IMR-90 (cell line): ENCODE results near the gene CXCL13. TPM values are rescaled to one million over a fixed set of nuclear protein-coding genes. Genes with fewer than 3 reads are reported as not detected.

ENCODE experiments used
- ATAC-seq: fragments of 200-7000 bp; cut with Tn5 transposase; 2 replicates; pipeline ENCODE4 v1.9.1; 2020; ENCODE audit warnings: low read depth, mild to moderate bottlenecking, moderate library complexity
- BruUV-seq: library from RNA; stranded (reverse); fragments of 400-500 nt; replicated peaks from 2 replicates; lab custom pipeline; 2021; lab: Mats Ljungman, UMichigan
- CTCF ChIA-PET: fragments of 300-600 bp; formaldehyde crosslinking; extraction: SDS; loops from one replicate; lab custom pipeline; 2021; ENCODE audit warnings: antibody characterized with exemption; lab: Yijun Ruan, JAX
- POLR2A ChIA-PET: fragments of 300-600 bp; sonication (Branson Sonifier 250); formaldehyde crosslinking; loops from one replicate; lab custom pipeline; 2022; ENCODE audit warnings: antibody characterized with exemption; ENCODE audit not compliant: unreplicated experiment; lab: Charles Lee
- DNase-seq: peaks from one replicate; pipeline ENCODE4 v3.0.0; 2013
- H2AFZ ChIP-seq: replicated peaks from 2 replicates; pipeline ENCODE3; 2013; ENCODE audit warnings: low read length, mild to moderate bottlenecking; ENCODE audit not compliant: poor library complexity
- H2AK5ac ChIP-seq: 2 replicates; pipeline ENCODE4 v1.6.1; 2013; ENCODE audit warnings: low read depth, low read length, inconsistent platforms
- H2AK9ac ChIP-seq: replicated peaks from 2 replicates; pipeline ENCODE3; 2013; ENCODE audit warnings: mild to moderate bottlenecking, low read depth, low read length, moderate library complexity; ENCODE audit not compliant: poor library complexity
- H2BK120ac ChIP-seq: 2 replicates; pipeline ENCODE4 v1.6.1; 2013; ENCODE audit warnings: low read depth, low read length, inconsistent platforms
- H2BK15ac ChIP-seq: 3 replicates; pipeline ENCODE4 v1.6.1; 2013; ENCODE audit warnings: low read depth, low read length, inconsistent platforms
- H2BK20ac ChIP-seq: 2 replicates; pipeline ENCODE4 v1.6.1; 2013; ENCODE audit warnings: low read depth, mild to moderate bottlenecking, inconsistent platforms, low read length, moderate library complexity
- H2BK5ac ChIP-seq: 2 replicates; pipeline ENCODE4 v1.6.1; 2013; ENCODE audit warnings: mild to moderate bottlenecking, low read depth, low read length, inconsistent platforms; ENCODE audit not compliant: poor library complexity, severe bottlenecking
- H3K14ac ChIP-seq: replicated peaks from 2 replicates; pipeline ENCODE4 v1.6.1; 2013; ENCODE audit warnings: low read depth, low read length, inconsistent platforms
- H3K18ac ChIP-seq: 2 replicates; pipeline ENCODE4 v1.6.1; 2013; ENCODE audit warnings: low read depth, low read length, control low read depth
- H3K23ac ChIP-seq: 2 replicates; pipeline ENCODE4 v1.6.1; 2013; ENCODE audit warnings: low read depth, low read length, inconsistent platforms
- H3K27ac ChIP-seq: 2 replicates; pipeline ENCODE4 v1.5.1; 2013; ENCODE audit warnings: mild to moderate bottlenecking, control low read depth, low read length; ENCODE audit not compliant: insufficient read depth
- H3K27me3 ChIP-seq: 2 replicates; pipeline ENCODE4 v1.6.1; 2013; ENCODE audit warnings: low read length; ENCODE audit not compliant: control insufficient read depth, insufficient read depth
- H3K36me3 ChIP-seq: 2 replicates; pipeline ENCODE4 v1.6.1; 2013; ENCODE audit warnings: low read length, mixed read lengths; ENCODE audit not compliant: control insufficient read depth, insufficient read depth
- H3K4ac ChIP-seq: 2 replicates; pipeline ENCODE4 v1.6.1; 2013; ENCODE audit warnings: low read depth, low read length, inconsistent platforms
- H3K4me1 ChIP-seq: 2 replicates; pipeline ENCODE4 v1.6.1; 2013; ENCODE audit warnings: low read length, mixed read lengths; ENCODE audit not compliant: control insufficient read depth, insufficient read depth
- H3K4me2 ChIP-seq: 2 replicates; pipeline ENCODE4 v1.6.1; 2013; ENCODE audit warnings: low read depth, mild to moderate bottlenecking, control low read depth, low read length, moderate library complexity
- H3K4me3 ChIP-seq: 2 replicates; pipeline ENCODE4 v1.5.1; 2013; ENCODE audit warnings: low read depth, mild to moderate bottlenecking, control low read depth, low read length, moderate library complexity; ENCODE audit not compliant: insufficient read depth
- H3K56ac ChIP-seq: 2 replicates; pipeline ENCODE4 v1.6.1; 2013; ENCODE audit warnings: low read length, inconsistent platforms; ENCODE audit not compliant: insufficient read depth; ENCODE audit errors: extremely low read depth
- H3K79me1 ChIP-seq, 2 experiments: 2 replicates each; pipeline ENCODE4 v1.6.1; 2013; ENCODE audit warnings: low read length in 2 of 2, inconsistent platforms in 1 of 2, low read depth in 1 of 2
- H3K9ac ChIP-seq: 2 replicates; pipeline ENCODE4 v1.6.1; 2013; ENCODE audit warnings: low read depth, low read length, control low read depth
- H3K9me1 ChIP-seq: 2 replicates; pipeline ENCODE4 v1.6.1; 2013; ENCODE audit warnings: low read length, inconsistent platforms; ENCODE audit not compliant: insufficient read depth
- H3K9me3 ChIP-seq: 2 replicates; pipeline ENCODE4 v1.6.1; 2013; ENCODE audit warnings: low read length; ENCODE audit not compliant: control insufficient read depth, insufficient read depth
- H4K20me1 ChIP-seq: 2 replicates; pipeline ENCODE4 v1.6.1; 2013; ENCODE audit warnings: low read length, inconsistent platforms; ENCODE audit not compliant: insufficient read depth
- H4K5ac ChIP-seq: 2 replicates; pipeline ENCODE4 v1.6.1; 2013; ENCODE audit warnings: mild to moderate bottlenecking, low read depth, low read length, control low read depth
- H4K8ac ChIP-seq, 2 experiments: 2 replicates each; pipeline ENCODE4 v1.6.1; 2013; ENCODE audit warnings: low read depth in 2 of 2, low read length in 2 of 2, control low read depth in 1 of 2, inconsistent platforms in 1 of 2
- H4K91ac ChIP-seq: 2 replicates; pipeline ENCODE4 v1.6.1; 2013; ENCODE audit warnings: low read depth, low read length, inconsistent platforms; ENCODE audit not compliant: insufficient read depth
- CEBPB ChIP-seq: IDR thresholded peaks from 2 replicates; pipeline ENCODE4 v1.6.1; 2012; ENCODE audit warnings: low read depth, low read length, improper control_type of control experiment
- CHD1 ChIP-seq: IDR thresholded peaks from 2 replicates; pipeline ENCODE4 v1.6.1; 2012; ENCODE audit warnings: low read depth, low read length, improper control_type of control experiment
- MAFK ChIP-seq: IDR thresholded peaks from 2 replicates; pipeline ENCODE4 v1.6.1; 2012; ENCODE audit warnings: low read depth, low read length, improper control_type of control experiment
- MAZ ChIP-seq: IDR thresholded peaks from 2 replicates; pipeline ENCODE4 v1.6.1; 2012; ENCODE audit warnings: low read depth, mild to moderate bottlenecking, low read length, improper control_type of control experiment, moderate library complexity, borderline replicate concordance
- MXI1 ChIP-seq: IDR thresholded peaks from 2 replicates; pipeline ENCODE4 v1.6.1; 2012; ENCODE audit warnings: low read depth, mild to moderate bottlenecking, low read length, moderate library complexity, borderline replicate concordance
- WGBS, 2 experiments: methylation state at CpG; one replicate each; pipeline versions ENCODE4 v1.1.5 to v1.1.7; 2013; ENCODE audit warnings: missing lambda C conversion rate in 2 of 2; ENCODE audit not compliant: insufficient read length in 1 of 2; ENCODE audit errors: extremely low coverage in 2 of 2; 5-methylcytosine and 5-hydroxymethylcytosine counted together
- dilution Hi-C: fragments of 300-500 bp; cut with HindIII; formaldehyde crosslinking; loops from one replicate; pipeline ENCODE4 v1.14.3; 2018; ENCODE audit warnings: low sequenced_read_pairs; ENCODE audit not compliant: unreplicated experiment
- in situ Hi-C: fragments of 300-500 bp; cut with MboI; formaldehyde crosslinking; loops from 3 replicates; pipeline ENCODE4 v1.14.3; 2019; ENCODE audit warnings: low sequenced_read_pairs, inconsistent platforms, mixed read lengths
- intact Hi-C: fragments of 100-400 bp; cut with micrococcal nuclease; formaldehyde crosslinking; loops from 2 replicates; pipeline ENCODE4 v1.10.0; 2022
- polyA plus RNA-seq, 3 experiments: library from polyadenylated mRNA; depleted of rRNA; stranded (reverse); fragments of >200 nt; gene quantifications; 2 replicates each; pipeline ENCODE4 v1.2.3, GENCODE V29; 2012; ENCODE audit warnings: low replicate concordance in 1 of 3
- total RNA-seq: library from RNA; depleted of rRNA; stranded (reverse); fragments of >200 nt; gene quantifications from 2 replicates; pipeline ENCODE4 v1.2.3, GENCODE V29; 2012

CXCL13 gene
- total and polyA plus RNA-seq, 2 of the 4 experiments (the other 2 are of a cell fraction) = not detected

DNA sequence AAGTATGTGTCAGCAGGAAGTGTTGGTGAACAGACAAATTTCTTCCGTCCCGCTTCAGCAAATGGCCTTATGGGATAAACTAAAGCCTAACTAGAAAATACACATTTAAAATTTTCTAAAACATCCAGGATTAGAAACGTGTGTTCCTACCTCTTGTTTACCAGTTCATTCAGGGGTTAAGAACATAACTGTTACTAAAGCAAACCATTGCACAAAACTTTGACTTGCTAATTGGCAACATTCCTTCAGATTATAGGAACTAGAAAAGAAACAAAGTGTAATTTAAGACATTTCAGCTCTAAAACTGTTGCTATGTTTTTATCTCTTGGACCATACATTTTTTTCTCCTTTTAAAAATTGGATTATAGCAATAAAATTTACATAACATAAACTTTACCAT, 39.5 kb upstream of the CXCL13 start:
- no peak overlapping the region for H3K4ac ChIP-seq
- no peak overlapping the region for H3K23ac ChIP-seq
- no peak overlapping the region for H4K91ac ChIP-seq
- H3K9me3 ChIP-seq = no peaks in the 10 kb centered on the region; the same call in 1 of the 2 replicates
- no peak overlapping the region for H3K4me3 ChIP-seq
- dilution Hi-C loops = no loop called here
- no peak overlapping the region for H2BK5ac ChIP-seq
- ChIA-PET CTCF (interaction anchor here (0.6 kb wide), 1 partner anchor 226 kb away, joined by 3 read pairs; no protein-coding TSS in a partner anchor), POLR2A (no interaction called here)
- ATAC-seq (no peak), DNase-seq (no peak)
- no peak overlapping the region for H3K9ac ChIP-seq
- H3K9me1 ChIP-seq = no peaks in the 10 kb centered on the region
- H2BK20ac ChIP-seq = no peak overlapping the region
- no CpG with 5 or more reads among the region's 3 CpGs for WGBS, 2 experiments
- H2AK9ac ChIP-seq = no peak overlapping the region
- TF ChIP-seq CHD1 = no peak
- TF ChIP-seq CEBPB = no peak
- TF ChIP-seq MXI1 = no peak
- no peak for TF ChIP-seq MAFK
- TF ChIP-seq MAZ = no peak
- H3K14ac ChIP-seq = no peak overlapping the region
- H4K20me1 ChIP-seq = no peaks in the 10 kb centered on the region
- H3K56ac ChIP-seq = no peak overlapping the region
- H4K8ac ChIP-seq = no peak overlapping the region
- no peak overlapping the region for H3K18ac ChIP-seq
- no peak overlapping the region for H2BK15ac ChIP-seq
- H2AFZ ChIP-seq = no peak overlapping the region
- H3K27me3 ChIP-seq = no peaks in the 10 kb centered on the region
- H3K36me3 ChIP-seq = no peaks in the 10 kb centered on the region
- H3K4me1 ChIP-seq = no peaks in the 10 kb centered on the region
- no peaks in the 10 kb centered on the region for H3K79me1 ChIP-seq
- intact Hi-C loops = no loop called here
- BruUV-seq = no TSS peak
- in situ Hi-C loops = no loop called here
- no peak overlapping the region for H4K5ac ChIP-seq
- no peak overlapping the region for H3K4me2 ChIP-seq
- H2BK120ac ChIP-seq = no peak overlapping the region
- H3K27ac ChIP-seq = no peak overlapping the region
- no peak overlapping the region for H2AK5ac ChIP-seq
